GM21515 (cell line): ENCODE data around the gene CXXC5.

ENCODE experiments used
- ATAC-seq: cut with Tn5 transposase; IDR thresholded peaks from one replicate; pipeline ENCODE4 v1.9.1; 2021; ENCODE audit not compliant: unreplicated experiment

Gene CXXC5

DNA sequence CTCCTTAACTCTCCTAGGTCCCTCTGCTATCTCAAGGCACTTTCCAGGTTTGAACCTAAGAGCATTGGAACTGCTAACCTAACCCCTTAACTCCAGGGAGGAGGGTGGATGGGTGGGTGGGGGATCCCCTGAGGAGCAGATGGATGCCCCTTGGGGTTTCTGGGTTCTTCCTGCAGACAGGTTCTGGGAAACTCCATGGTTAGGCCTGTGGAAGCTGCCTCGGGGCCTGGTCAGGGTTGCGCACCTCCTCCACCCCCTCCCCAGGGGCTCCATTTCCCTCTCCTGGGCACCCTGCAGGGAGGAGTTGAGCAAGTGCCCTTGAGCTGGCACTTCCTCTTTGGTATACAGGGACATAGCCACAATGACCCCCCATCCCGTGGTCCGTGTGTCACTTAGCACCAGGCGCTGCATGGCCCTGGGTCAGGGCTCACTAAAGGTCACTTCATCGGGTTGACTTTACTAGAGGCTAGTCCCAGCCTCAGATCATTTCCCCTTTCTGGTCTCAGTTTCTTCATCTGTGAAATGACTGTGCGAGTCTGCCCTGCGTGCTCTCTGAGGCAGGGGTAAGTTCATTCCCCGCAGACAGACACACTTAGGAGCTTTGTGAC lies 16.0 kb downstream of the CXXC5 start:
- peak; percentile 42 for ATAC-seq

- no peak for ATAC-seq
Observed at GRCh38 chr5:139664727-139665351, 16.7 kb downstream of the CXXC5 start.

GRCh38 chr5:139665626-139666025 lies 17.5 kb downstream of the CXXC5 start:
- no peak for ATAC-seq

DNA sequence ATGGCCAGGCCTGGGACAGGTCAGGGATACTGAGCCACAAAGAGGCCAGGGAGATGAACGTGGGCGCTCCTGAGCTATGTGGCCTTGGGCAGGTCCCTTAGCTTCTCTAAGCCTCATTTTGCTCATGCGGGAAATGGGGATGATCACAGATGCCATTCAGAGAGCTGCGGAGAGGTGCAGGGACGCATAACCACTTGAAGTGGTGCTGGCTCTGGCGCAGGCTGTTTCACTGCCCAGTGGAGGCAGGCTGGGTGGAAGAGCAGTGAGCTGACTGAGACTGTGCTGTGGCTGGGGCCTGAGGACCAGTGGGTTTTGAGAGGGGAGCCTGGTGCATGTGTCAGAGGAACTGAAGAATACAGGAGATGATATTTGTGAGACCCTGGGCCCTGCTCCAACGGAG lies 18.4 kb downstream of the CXXC5 start:
- ATAC-seq = no peak

DNA sequence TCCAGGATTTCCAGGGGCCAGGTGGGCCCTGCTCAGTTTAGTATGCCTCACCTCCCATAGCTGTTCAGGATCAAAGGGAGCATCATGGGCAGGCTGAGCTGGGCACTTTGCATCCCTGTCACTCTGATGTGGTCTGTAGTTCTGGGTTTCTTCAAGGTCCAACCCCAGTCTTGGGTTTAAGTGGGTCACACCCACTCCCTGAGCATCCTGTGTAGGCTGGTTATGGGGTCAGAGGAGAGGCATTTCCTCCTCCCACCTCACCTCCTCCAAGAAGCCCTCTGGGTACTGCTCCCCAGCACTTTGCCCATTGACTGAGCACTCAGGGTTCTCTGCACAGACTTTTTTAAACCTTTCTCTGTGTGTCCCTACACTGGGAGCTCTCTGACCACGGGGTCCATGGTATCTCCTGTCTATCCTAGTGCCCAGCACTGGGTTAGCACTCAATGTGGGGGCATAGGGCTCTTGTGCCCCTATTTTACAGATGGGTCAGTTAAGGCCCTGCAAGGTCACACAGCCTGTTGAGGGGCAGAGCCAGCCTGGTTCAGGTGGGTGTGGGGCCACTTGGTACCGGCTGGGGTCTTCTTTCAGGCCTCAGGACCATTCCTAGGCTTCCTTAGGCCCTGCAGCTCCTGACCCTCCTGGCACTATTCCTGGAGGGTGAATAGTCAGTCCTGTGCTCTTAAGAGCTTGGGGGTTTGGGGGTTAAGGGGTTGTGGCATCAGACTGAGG lies 19.0 kb downstream of the CXXC5 start:
- ATAC-seq = no peak

GRCh38 chr5:139667730-139668063 lies 19.5 kb downstream of the CXXC5 start:
- no peak for ATAC-seq

DNA sequence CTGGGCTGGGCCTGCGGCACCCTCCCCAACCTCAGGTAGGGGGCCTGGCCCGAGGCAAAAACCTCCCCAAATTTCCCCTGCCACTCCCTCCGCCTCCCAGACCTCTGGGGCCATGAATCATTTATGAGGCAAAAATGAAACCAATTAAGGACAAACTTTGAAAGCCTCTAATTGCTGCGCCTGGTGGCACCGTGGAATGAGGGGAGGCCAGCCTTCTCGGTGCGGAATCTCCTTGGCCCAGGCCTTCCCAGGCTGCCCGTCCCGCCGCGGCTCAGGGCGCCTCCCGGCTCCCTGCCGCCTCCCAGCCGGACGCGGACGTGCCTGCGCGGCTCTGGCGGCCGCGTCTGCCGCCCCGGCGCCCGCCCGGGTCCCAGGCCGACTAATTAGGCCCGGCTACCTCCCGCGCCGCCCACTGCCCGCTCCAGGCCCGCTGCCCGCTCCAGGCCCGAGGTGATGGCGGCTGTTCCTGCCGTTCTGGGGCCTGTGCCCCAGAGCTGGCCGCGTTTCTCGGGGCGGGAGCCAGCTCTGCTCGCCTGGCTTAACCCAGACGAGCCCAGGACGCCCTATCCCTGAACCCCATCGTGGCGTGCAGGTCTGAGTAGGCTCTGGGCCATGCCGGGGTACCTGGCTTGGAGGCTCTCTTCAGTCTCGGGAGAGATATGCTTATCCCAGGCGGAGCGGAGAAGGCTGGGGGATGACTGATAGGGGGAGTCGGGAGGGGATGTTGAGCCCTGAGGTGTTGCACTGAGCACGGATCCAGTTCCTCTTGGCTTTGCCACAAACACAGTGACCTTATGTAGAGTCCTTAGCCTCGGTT lies 20.1 kb downstream of the CXXC5 start:
- no peak for ATAC-seq

DNA sequence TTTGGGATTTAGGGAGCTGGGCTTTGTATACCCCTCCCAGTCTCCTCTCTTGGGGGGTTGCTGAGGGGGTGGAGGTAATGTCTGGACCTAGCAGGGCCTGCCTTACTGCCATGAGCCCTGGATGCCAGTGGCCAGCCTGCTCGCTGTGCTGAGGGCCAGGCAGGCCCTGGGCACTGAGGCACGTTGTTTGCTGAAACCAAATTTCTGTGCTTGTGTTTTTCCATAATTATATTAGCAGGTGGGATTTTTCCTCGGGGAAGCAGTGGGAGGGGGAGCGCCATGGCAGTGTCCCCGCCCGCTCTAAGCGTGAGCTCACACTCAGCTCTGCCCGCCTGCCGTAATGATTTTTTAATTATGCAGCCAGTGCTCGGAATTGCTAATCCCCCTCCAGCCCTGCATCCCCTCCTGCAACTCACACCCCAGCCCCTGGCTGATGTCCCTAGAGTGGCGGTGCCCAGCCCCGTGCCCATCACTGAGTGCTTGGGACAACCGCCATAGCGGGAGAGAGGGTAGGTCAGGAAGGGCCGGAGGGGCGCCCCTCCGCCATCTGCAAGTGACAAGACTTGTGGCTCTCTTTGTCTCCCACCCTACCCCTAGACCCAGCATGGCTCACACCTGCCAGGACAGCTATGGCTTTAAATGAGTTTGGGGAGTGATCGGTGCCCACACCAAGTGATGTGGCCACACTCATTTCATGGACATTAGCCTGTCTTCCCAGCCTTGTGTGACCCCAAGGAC lies 20.9 kb downstream of the CXXC5 start:
- ATAC-seq = no peak

- peak; percentile 23 for ATAC-seq
Observed at GRCh38 chr5:139669662-139670368, 21.7 kb downstream of the CXXC5 start.

DNA sequence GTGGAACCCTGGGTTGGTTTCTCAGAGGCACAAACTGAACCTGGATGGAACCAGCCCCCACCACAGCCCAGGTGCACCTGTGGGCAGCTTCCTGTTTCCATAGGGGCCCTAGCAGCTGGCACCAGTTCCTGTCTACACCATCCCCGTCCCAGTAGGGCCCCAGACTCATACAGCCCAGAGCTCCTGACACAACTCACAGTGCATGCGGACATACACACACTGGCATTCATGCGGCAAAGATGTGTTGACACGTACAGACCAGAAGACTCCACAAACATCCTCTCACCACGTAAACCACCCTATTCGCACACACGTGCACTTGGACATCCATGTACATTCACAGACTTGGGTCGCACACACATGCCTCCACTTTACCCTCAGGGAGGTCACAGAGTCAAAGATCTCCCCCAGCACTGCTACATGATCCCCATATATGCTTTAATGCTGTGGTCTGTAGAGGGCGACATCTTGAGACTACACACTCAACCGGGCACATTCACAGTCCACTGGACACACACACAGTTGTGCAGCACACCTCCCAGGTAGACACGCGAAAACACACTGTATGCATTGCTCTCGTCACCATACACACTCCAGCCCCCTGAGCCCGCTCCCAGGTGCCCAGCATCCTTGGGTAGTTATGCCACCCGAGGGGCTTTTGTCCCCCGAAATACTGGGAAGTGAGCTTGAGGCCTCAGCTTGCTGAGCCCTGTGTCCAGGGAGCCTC lies 22.4 kb downstream of the CXXC5 start:
- ATAC-seq = peak; percentile 38

DNA sequence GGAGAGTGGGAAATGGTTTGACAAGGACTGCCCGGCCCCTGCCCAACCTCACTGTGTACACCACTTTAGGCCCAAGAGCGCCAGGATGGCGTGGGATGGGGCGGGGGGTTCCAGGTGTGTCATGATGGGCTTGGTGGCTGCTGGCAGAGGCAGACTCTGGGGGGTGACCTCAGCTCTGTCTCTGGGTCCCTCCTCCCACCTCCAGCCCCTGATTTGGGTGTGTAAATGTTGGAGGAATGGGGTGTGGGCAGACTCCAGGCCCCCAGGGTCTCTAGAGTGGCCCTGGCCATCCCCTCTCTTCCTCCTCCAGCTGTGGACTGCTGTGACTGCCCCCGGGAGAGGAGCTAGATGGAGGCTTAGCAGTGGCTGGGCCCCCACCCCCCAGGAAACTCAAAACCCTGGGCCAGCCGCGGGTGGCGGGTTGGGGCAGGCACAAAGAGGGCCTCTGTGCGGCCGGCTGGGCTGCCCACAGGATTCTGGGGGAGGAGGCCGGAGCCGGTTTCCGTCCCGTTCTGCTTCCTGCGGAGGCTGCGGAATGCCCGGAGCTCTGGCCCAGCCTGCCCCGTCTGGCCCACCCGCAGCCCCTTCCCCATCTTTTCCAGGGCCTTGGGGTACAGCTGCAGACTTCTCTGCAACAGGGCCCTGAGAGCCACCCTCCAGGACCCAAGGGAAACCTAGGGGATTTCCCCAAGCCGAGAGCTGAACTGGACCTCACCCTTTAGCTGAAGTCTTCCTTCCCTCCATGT lies 23.1 kb downstream of the CXXC5 start:
- no peak for ATAC-seq

DNA sequence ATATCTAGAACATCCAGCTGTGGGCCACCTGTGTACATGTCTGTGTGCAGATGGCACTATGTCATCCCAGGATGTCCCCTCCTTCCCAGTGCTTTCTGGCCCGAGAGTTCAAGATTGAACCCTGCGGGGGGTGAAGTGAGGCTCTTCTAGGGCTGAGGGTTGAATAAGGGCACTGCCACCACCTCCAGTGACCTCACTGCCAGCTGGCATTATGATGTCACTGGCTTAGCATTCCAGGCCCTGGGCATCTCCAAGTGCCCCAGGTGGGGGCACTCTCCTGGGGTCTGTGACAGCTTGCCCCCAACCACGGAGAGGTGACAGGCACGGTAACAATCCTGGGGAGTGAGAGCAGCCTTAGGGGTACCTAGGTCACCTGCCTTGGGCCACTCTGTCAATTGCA lies 27.1 kb downstream of the CXXC5 start:
- ATAC-seq = no peak

DNA sequence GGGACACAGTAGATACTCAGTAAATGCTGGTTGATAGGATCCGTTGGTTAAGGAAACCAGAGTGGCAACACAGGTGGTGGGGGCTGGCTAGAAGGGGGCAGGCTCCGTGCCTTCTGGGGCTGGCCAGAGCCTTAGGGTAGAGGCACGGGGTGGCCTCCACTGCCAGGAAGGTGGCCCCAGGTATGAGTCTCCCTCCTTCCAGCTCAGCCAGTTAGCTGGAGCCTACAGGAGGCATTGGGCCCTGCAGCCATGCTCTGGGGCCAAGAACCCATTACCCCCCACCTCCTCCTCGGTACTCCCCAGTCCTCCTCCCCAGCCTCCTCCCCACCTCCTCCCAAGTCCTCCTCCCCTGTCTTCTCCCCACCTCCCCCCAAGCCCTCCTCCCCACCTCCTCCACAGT lies 27.7 kb downstream of the CXXC5 start:
- ATAC-seq = no peak

GRCh38 chr5:139676406-139676805 lies 28.3 kb downstream of the CXXC5 start:
- no peak for ATAC-seq

DNA sequence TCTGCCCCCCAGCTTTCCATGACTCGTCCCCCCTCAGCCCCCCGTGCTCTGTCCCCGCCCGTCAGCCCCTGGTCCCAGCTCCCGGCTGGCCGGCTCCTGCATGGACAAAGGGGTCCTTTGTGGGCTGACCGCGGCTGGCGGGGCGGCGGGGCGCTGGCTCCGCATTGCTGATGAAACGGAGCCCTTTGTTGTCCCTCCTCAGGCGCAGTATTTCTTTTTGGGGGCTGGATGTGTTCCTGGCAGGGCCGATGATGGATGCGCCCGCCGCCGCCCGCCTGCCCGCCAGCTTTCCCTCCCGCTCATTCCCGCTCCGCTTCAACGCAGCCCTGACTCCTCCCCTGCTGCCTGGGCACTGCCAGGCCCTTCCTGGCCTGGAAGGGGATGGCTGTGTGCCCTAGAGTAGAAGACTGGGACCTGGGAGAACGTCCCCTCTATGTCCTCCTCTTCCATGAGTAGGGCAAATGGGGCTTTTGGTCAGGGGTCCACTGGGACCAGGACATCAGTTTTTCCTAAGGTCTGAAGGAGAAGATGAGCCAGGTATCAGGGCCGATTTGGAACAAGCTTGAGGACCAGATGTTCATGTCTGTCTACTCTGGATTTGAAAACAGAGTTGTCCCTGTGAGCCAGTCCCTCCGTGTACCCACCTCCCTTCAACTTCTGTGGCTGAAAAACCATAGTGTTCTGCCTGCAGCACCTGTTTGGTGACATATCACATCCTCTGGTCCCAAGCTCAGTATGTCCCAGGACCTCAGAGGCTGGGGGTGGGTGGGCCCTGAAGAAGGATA lies 29.0 kb downstream of the CXXC5 start:
- ATAC-seq = no peak

DNA sequence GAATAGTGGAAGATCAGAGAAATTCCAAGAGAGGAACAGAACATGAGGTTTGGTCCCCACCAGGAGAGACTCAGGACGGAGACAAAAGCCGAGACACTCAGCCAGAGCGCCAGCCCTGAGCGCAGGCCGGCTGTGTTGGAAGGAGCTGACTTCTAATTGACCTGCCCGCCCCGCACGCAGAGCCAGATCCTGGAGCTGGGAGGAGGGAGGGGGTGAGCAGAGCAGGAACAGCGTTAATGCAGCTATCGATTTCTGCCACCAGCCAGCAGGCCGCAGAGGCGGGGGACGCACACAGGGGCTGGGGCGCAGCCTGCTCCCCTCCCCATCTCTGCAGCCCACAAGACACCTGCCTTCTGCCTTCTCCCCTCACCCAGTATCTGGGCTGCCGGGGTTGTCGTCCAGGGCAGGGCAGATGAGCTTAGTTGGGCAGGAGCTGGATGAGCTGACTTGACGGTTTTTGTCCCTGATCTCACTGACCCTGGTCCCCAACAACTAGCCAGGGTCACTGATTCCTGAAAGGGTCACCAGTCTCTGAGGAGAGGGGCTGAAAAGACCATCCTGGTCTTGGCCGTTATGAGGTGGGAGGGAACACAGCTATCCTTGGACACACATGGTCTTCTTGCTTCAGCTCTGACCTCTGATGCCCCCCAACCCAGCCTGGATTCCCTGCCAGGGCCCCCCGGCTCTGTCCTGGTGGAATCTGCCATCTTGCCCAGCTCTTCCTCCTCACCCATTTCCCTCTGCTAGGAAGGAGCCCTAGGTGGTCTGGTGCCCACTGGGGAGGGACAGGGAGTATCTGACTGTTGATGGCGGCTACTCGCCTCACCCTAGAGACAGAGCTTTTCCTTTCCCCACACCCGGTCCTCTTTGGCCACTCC lies 29.8 kb downstream of the CXXC5 start:
- ATAC-seq = no peak
